Measurements from ENCODE around the gene MLLT11. TPM values are rescaled to one million over a fixed set of nuclear protein-coding genes. Genes with fewer than 3 reads are reported as not detected.
"Not testable (repeated sequence)": the region's sequence is repeated elsewhere in the genome, so short reads cannot be mapped to it uniquely, and the experiment has no call there.

The MLLT11 gene
- total RNA-seq, 1 donor from 2014 or later: 0.28 TPM

GRCh38 chr1:151055581-151055980 lies 4.6 kb upstream of the MLLT11 start:
- ATAC-seq: no peak
- DNase-seq (ENCODE audit: low spot score): no peak

- DNase-seq (ENCODE audit: low spot score) (no peak), ATAC-seq (no peak)
Observed at GRCh38 chr1:151056149-151056548, 4.0 kb upstream of the MLLT11 start.

DNA sequence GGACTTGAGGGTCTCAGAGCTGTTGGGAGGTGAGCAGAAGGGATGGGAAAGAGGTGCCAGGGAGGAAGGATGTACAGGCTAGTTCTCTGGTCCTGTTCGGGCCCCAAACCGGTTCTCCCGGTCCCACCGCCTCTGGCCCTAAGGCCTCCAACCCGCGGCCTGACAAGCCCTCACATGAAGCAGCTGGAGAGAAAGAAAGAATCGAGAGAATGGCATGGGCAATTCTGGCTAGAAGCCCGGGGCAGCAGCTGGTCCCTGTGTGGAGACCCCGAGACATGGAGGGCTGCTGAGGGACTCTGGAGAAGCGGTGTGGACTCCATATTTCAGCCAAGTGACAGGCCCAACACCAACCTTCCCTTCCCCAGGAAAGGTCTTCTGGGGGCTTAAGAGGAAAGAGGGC lies 1.5 kb upstream of the MLLT11 start:
- ATAC-seq (peak; percentile 1), DNase-seq (ENCODE audit: low spot score) (no peak)

- DNase-seq (ENCODE audit: low spot score) (peak; percentile 83), ATAC-seq (peak; percentile 92)
Observed at GRCh38 chr1:151059109-151060006, 839 bp upstream of the MLLT11 start, which contains the start of gene CDC42SE1. CDC42SE1 (minus strand) TSS chr1:151059622; CDS start chr1:151055730, 3,892 bp downstream.

GRCh38 chr1:151060657-151061421 lies 642 bp downstream of the MLLT11 start:
- ATAC-seq (no peak), DNase-seq (ENCODE audit: low spot score) (no peak)

GRCh38 chr1:151061704-151062103 lies 1.5 kb downstream of the MLLT11 start:
- no peak for ATAC-seq
- no peak for DNase-seq (ENCODE audit: low spot score)

DNA sequence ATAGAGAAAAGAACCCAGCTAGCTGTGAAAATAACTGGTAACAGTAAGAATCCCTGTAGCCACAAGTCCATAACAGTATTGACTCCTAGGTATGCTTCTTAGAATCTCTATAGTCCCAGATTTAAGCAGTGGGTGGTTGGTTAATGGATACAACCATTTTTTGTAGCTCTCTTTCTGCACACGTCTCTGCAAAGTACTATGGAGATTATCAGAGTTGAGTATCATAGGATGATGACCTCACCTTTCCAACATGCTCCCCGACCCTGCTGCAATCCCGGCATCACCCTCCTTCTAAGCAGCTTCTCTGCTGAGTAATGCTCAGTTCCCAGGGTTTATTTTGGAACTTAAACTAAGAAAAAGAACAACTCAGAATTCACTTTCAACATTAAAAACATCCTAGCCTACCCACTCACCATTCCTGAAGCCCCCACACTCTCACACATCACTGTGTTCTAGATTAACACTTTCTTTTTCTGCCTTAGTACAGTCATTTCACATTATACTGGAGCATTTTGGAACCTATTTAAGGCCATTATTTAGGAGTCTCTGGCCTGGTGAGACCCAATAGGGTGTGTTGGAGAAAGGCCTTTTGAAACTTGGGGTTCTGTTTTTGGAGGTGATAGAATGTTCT lies 2.7 kb downstream of the MLLT11 start:
- ATAC-seq (no peak), DNase-seq (ENCODE audit: low spot score) (no peak)

GRCh38 chr1:151065089-151065645 lies 5.0 kb downstream of the MLLT11 start:
- ATAC-seq: peak; percentile 66
- no peak for DNase-seq (ENCODE audit: low spot score)

DNA sequence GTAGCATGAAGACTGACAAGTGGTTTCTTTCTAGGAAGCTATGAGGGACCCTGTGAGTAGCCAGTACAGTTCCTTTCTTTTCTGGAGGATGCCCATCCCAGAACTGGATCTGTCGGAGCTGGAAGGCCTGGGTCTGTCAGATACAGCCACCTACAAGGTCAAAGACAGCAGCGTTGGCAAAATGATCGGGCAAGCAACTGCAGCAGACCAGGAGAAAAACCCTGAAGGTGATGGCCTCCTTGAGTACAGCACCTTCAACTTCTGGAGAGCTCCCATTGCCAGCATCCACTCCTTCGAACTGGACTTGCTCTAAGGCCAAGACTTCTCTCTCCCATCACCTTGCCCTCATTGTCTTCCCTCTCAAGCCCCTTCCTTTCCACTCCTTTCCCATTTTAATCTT lies 7.0 kb downstream of the MLLT11 start:
- no peak for DNase-seq (ENCODE audit: low spot score)
- ATAC-seq: no peak

- no peak for ATAC-seq
- no peak for DNase-seq (ENCODE audit: low spot score)
Observed at GRCh38 chr1:151069103-151069486, 8.9 kb downstream of the MLLT11 start.

DNA sequence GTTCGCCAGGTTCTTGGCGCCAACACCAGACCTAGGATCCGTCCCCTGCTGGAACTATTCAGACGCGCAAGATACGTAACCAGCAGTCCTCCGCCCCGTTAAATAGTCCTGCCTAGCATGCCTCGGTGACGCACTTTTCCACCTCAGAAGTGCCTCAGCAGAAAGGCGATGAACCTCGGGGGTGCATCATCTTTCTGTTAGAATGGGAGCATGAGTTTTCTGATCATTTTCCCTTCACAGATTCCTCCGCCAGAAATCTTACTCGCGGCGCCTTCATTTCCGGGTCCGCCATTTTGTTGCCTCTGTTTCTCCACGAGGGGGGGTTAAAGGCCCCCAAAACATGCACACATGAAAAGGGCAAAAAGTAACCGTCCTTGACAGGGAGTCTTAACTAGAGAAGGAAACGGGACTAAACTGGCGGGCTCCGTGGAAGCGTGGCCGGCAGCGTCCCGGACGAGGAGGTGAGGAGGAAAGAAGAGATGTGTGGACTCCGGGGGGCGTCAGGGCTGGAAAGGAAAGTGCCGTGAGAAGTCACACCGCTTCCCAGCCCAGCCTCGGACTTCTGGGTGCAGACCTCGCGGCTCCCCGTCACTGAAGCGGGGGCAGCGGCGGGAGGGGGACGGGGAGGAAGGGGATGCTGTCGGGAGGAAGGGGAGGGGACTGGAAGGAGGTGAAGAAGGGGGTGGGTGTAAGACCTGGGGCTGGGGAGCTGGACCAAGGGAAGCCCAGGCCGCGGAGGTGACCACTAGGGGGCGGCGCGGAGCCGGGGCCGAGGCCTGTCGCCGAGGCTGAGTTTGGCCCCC lies 10.5 kb downstream of the MLLT11 start, which contains the start of gene GABPB2:
GABPB2 (plus strand) TSS at position 288 of the 803 bp plus-strand sequence. CDS start 17,429 bp downstream, outside the sequence.
- peak; percentile 91 for DNase-seq (ENCODE audit: low spot score)

DNA sequence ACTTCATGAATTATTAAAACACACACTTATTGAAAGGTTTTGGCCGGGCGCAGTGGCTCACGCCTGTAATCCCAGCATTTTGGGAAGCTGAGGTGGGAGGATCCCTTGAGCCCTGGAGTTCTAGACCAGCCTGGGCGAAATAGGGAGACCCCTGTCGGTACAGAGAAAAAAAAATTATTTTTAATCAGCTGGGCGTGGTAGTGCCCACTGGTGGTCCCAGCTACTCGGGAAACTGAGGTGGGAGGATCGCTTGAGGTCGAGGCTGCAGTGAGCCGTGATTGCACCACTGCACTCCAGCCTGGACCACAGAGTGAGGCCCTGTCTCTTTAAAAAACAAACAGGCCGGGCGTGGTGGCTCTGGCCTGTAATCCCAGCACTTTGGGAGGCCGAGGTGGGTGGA lies 12.0 kb downstream of the MLLT11 start:
- no peak for DNase-seq (ENCODE audit: low spot score)

More for the DNA sequence above, 10.5 kb downstream of the MLLT11 start, which contains the start of gene GABPB2:
- peak; percentile 92 for ATAC-seq

GRCh38 chr1:151085953-151086559 lies 25.9 kb downstream of the MLLT11 start:
- DNase-seq (ENCODE audit: low spot score) (no peak), ATAC-seq (no peak)

More for the DNA sequence above, 12.0 kb downstream of the MLLT11 start:
- ATAC-seq: no peak

GRCh38 chr1:151097426-151097825 lies 37.2 kb downstream of the MLLT11 start:
- ATAC-seq; DNase-seq (ENCODE audit: low spot score): not testable (repeated sequence)

GRCh38 chr1:151098126-151098525 lies 37.9 kb downstream of the MLLT11 start:
- DNase-seq (ENCODE audit: low spot score) (no peak), ATAC-seq (no peak)

GRCh38 chr1:151104630-151105029 lies 44.4 kb downstream of the MLLT11 start:
- ATAC-seq (no peak), DNase-seq (ENCODE audit: low spot score) (no peak)

- no peak for DNase-seq (ENCODE audit: low spot score)
- no peak for ATAC-seq
Observed at GRCh38 chr1:151106894-151107293, 46.7 kb downstream of the MLLT11 start.

DNA sequence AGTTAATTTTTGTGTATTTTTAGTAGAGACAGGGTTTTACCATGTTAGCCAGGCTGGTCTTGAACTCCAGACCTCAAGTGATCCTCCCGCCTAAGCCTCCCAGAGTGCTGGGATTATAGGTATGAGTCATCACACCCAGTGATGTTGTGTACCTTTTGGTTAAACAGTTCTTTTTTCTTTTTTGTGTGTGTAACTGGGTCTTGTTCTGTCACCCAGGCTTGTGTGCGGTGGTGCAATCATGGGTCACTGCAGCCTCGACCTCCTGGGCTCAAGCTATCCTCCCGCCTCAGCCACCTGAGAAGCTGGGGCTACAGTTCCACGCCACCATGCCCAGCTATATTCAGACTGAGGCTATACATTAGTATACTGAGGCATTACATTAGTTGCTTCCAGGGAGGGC lies 48.1 kb downstream of the MLLT11 start:
- ATAC-seq: no peak
- DNase-seq (ENCODE audit: low spot score): no peak

DNA sequence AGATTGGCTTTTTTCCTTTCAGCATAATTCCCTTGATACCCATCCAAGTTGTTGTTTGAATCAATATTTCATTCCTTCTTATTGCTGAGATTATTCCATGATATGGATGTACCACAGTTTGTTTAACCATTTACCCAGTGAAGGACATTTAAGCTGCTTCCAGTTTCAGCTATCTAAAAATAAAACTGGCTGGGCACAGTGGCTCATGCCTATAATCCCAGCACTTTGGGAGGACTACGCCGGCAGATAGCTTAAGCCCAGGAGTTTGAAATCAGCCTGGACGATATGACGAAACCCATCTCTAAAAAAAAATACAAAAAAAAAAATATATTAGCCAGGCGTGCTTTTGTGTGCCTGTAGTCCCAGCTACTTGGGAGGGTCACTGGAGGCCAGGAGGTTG lies 53.7 kb downstream of the MLLT11 start:
- no peak for ATAC-seq
- DNase-seq (ENCODE audit: low spot score): no peak

All from left lobe of liver (tissue), 2 donors.